Suprapubic skin (tissue), 4 donors: ENCODE data around the gene PLA2G2F. TPM values are rescaled to one million over a fixed set of nuclear protein-coding genes. Genes with fewer than 3 reads are reported as not detected.
A peak's percentile ranks its signal among the peaks of the same experiment; 100 is the strongest.

Experiments
- DNase-seq, 2 donors: peaks; one replicate each; pipeline ENCODE4 v3.0.0-alpha.2; 2019; ENCODE audit warnings: low spot score in 2 of 2
- H3K27ac ChIP-seq: fragments of 200-600 bp; sonication (generic); one replicate; pipeline ENCODE4 v1.5.1; 2019
- H3K27me3 ChIP-seq: fragments of 200-600 bp; sonication (generic); one replicate; pipeline ENCODE4 v1.5.1; 2019
- H3K36me3 ChIP-seq: fragments of 200-600 bp; sonication (generic); one replicate; pipeline ENCODE4 v1.5.1; 2019
- H3K4me1 ChIP-seq: fragments of 200-600 bp; sonication (generic); one replicate; pipeline ENCODE4 v1.5.1; 2019
- H3K4me3 ChIP-seq: fragments of 200-600 bp; sonication (generic); one replicate; pipeline ENCODE4 v1.5.1; 2019; ENCODE audit warnings: mild to moderate bottlenecking
- H3K9me3 ChIP-seq: fragments of 200-600 bp; sonication (generic); one replicate; pipeline ENCODE4 v1.5.1; 2019
- CTCF ChIP-seq, 2 donors: fragments of 200-600 bp in 1 of 2; fragments of 450-650 bp in 1 of 2; sonication (generic) in 1 of 2; IDR thresholded peaks; one replicate each; pipeline ENCODE4 v1.5.1; 2016 to 2019; ENCODE audit warnings: antibody characterized with exemption in 2 of 2, mild to moderate bottlenecking in 1 of 2, moderate library complexity in 1 of 2
- EP300 ChIP-seq: sonication (generic); formaldehyde crosslinking; IDR thresholded peaks from one replicate; pipeline ENCODE4 v1.6.1; 2017; ENCODE audit warnings: antibody characterized with exemption
- POLR2A ChIP-seq, 2 donors: fragments of 450-650 bp; IDR thresholded peaks; one replicate each; pipeline ENCODE4 v1.6.1; 2017; ENCODE audit warnings: antibody characterized with exemption in 2 of 2, mild to moderate bottlenecking in 2 of 2, moderate library complexity in 2 of 2
- POLR2AphosphoS5 ChIP-seq, 3 donors: sonication (generic); formaldehyde crosslinking; IDR thresholded peaks; one replicate each; pipeline ENCODE4 v1.6.1; 2017; ENCODE audit warnings: antibody characterized with exemption in 3 of 3
- WGBS: methylation state at CpG from one replicate; pipeline ENCODE4 v1.1.5; 2018; 5-methylcytosine and 5-hydroxymethylcytosine counted together
- total RNA-seq, 4 donors: library from RNA; depleted of rRNA; stranded (reverse); fragments of >200 nt; gene quantifications; one replicate each; pipeline ENCODE4 v1.1.0, GENCODE V29; 2016

Gene PLA2G2F
- total RNA-seq, 4 donors from 2014 or later, result 11.9 to 33.8 (median 16.7) TPM

- 90% methylated on average over 3 of the region's 4 CpGs for WGBS
- TF ChIP-seq EP300 (no peak), CTCF (IDR thresholded peaks at IDR 0.05) (no peak), POLR2A (IDR thresholded peaks at IDR 0.05) (no peak), POLR2AphosphoS5 (IDR thresholded peaks at IDR 0.05) (no peak)
These were observed 23.6 kb upstream of the PLA2G2F start for GRCh38 chr1:20115479-20115878.

GRCh38 chr1:20115916-20116315 lies 23.2 kb upstream of the PLA2G2F start:
- Histone ChIP-seq H3K4me1 (peaks cover 7% of the 10 kb centered on the region), H3K36me3 (no peaks in the 10 kb centered on the region), H3K27me3 (no peaks in the 10 kb centered on the region), H3K4me3 (no peak overlapping the region), H3K27ac (no peak overlapping the region), H3K9me3 (no peaks in the 10 kb centered on the region)
- WGBS, result 83% methylated on average over 7 of the region's 7 CpGs
- TF ChIP-seq EP300, result no peak
- TF ChIP-seq CTCF (IDR thresholded peaks at IDR 0.05), result no peak
- TF ChIP-seq POLR2A (IDR thresholded peaks at IDR 0.05), result no peak
- TF ChIP-seq POLR2AphosphoS5 (IDR thresholded peaks at IDR 0.05), result no peak
- peak; percentile 22 to 40 for DNase-seq

More at GRCh38 chr1:20115479-20115878, 23.6 kb upstream of the PLA2G2F start:
- H3K36me3 ChIP-seq, result no peaks in the 10 kb centered on the region
- no peaks in the 10 kb centered on the region for H3K27me3 ChIP-seq
- peaks cover 12% of the 10 kb centered on the region for H3K4me1 ChIP-seq
- peak; percentile 28 to 30 for DNase-seq
- H3K9me3 ChIP-seq, result no peaks in the 10 kb centered on the region
- H3K4me3 ChIP-seq, result no peak overlapping the region
- H3K27ac ChIP-seq, result no peak overlapping the region

- no peak overlapping the region for H3K27ac ChIP-seq
- no peak overlapping the region for H3K4me3 ChIP-seq
- H3K4me1 ChIP-seq, result no peaks in the 10 kb centered on the region
- H3K36me3 ChIP-seq, result no peaks in the 10 kb centered on the region
- no peak for DNase-seq
- TF ChIP-seq POLR2AphosphoS5 (IDR thresholded peaks at IDR 0.05) (no peak), CTCF (IDR thresholded peaks at IDR 0.05) (no peak), EP300 (no peak), POLR2A (IDR thresholded peaks at IDR 0.05) (no peak)
- H3K9me3 ChIP-seq, result no peaks in the 10 kb centered on the region
- no peaks in the 10 kb centered on the region for H3K27me3 ChIP-seq
These were observed 21.9 kb upstream of the PLA2G2F start for GRCh38 chr1:20117236-20117635.

- no peak within 1 kb of the TSS for H3K27ac ChIP-seq
- peaks cover 5% of the 10 kb centered on the region for H3K4me1 ChIP-seq
- 91% methylated on average over 2 of the region's 2 CpGs for WGBS
- no peaks in the 10 kb centered on the region for H3K9me3 ChIP-seq
- H3K27me3 ChIP-seq, result no peaks in the 10 kb centered on the region
- DNase-seq, result peak in 1 of 2 donors; percentile 42
- TF ChIP-seq CTCF (IDR thresholded peaks at IDR 0.05) (no peak), EP300 (no peak), POLR2A (IDR thresholded peaks at IDR 0.05) (no peak), POLR2AphosphoS5 (IDR thresholded peaks at IDR 0.05) (no peak)
- no peak within 1 kb of the TSS for H3K4me3 ChIP-seq
- H3K36me3 ChIP-seq, result no peaks in the 10 kb centered on the region
These were observed 19.8 kb upstream of the PLA2G2F start, which contains the start of gene PLA2G2D for GRCh38 chr1:20119347-20119746. PLA2G2D (minus strand) TSS chr1:20119536; CDS start chr1:20119498, 38 bp downstream.

GRCh38 chr1:20120796-20121195 lies 18.3 kb upstream of the PLA2G2F start:
- H3K27me3 ChIP-seq, result no peaks in the 10 kb centered on the region
- H3K9me3 ChIP-seq, result no peaks in the 10 kb centered on the region
- TF ChIP-seq POLR2A (IDR thresholded peaks at IDR 0.05) (no peak), CTCF (IDR thresholded peaks at IDR 0.05) (no peak), POLR2AphosphoS5 (IDR thresholded peaks at IDR 0.05) (no peak), EP300 (no peak)
- peak in 1 of 2 donors; percentile 40 for DNase-seq
- H3K4me1 ChIP-seq, result peaks cover 18% of the 10 kb centered on the region
- no peaks in the 10 kb centered on the region for H3K36me3 ChIP-seq
- H3K27ac ChIP-seq, result no peak overlapping the region
- 95% methylated on average over 4 of the region's 4 CpGs for WGBS
- H3K4me3 ChIP-seq, result no peak overlapping the region
